Stimulated activated CD8-positive, alpha-beta memory T cell treated with anti-CD3 and anti-CD28 coated beads, Interleukin-4, amount 100 ng/mL, for 48 hours (primary cell): Measurements from ENCODE around the gene IZUMO2.
"Not testable (repeated sequence)": the region's sequence is repeated elsewhere in the genome, so short reads cannot be mapped to it uniquely, and the experiment has no call there.

ENCODE experiments used
- DNase-seq: peaks from one replicate; pipeline ENCODE4 v3.0.0-alpha.2; 2020

IZUMO2 gene

DNA sequence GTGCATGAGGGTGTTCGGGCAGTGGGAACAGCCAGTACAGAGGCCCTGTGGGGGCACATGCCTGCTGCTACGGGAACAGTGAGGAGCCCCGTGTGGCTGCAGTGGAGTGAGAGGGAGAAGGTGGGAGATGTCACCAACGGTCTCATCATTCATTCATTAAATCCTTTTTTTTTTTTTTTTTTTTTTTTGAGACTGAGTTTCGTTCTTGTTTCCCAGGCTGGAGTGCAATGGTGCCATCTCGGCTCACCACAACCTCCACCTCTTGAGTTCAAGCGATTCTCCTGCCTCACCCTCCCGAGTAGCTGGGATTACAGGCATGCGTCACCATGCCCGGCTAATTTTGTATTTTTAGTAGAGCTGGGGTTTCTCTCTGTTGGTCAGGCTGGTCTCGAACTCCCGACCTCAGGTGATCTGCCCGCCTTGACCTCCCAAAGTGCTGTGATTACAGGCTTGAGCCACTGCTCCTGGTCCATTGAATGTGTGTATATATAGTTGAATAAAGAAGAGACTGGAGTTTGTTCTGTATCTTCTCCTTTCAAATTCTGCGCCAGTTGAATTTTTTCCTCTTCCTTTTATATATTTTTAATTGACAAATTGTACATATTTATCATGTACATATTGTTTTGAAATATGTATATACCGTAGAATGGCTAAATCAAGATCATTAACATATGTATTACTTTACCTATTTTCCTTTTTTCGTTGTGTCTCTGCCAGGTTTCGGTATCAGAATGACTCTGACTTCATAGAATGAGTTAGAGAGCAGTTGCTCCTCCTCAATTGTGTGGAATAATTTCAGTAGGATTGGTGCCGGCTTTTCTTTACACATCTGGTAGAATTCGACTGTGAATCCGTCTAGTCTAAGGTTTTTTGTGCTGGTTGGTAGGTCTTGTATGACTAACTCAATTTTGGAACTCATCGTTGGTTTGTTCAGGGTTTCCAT, 28.0 kb downstream of the IZUMO2 start:
- not testable (repeated sequence) for DNase-seq

- DNase-seq = not testable (repeated sequence)
Measured at GRCh38 chr19:50133518-50134492, 29.3 kb downstream of the IZUMO2 start.

GRCh38 chr19:50104012-50104411, 59.1 kb downstream of the IZUMO2 start:
- not testable (repeated sequence) for DNase-seq

GRCh38 chr19:50103405-50103804, 59.7 kb downstream of the IZUMO2 start:
- not testable (repeated sequence) for DNase-seq
